ENCODE data around the gene FCGBP.

DNA sequence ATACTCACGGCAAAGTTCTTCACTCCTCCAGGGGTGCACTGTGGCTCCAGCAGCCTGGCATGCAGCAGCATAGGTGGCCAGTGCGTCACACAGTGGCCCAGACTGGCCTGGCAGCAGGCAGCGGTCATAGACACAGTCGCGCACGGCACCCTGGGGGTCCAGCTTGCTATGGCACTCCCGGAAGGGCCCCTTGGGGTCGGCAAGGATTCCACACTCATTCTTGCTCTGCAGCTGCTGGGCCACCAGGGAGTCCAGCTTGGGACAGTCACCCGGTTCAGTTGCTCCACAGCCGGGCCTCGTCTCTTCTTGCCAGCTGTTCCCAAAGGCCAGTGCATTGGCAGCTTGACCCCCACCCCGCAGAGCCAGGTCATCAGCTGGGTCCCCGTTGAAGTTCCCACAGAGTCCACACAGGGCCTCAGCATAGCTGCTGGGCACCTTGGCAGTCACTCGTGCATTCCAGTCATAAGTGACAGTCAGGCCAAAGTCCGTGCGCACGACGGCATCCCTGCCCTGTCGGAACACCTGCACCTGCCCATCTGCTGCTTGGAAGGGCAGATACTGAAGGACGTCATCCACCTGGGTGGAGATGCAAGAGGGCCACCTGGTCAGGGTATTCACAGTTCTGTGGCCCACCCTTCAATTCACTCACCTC lies 20.6 kb downstream of the FCGBP start:
- no peak for TF ChIP-seq TAF1 (IDR thresholded peaks at IDR 0.05; ENCODE audit: low read depth, low read length)
- no peak for TF ChIP-seq POLR2A (IDR thresholded peaks at IDR 0.05; ENCODE audit: low read depth, low read length)

Data from GM12891 (cell line).